Stimulated activated CD4-positive, alpha-beta T cell treated with anti-CD3 and anti-CD28 coated beads, TNF-alpha, amount 100 ng/mL, for 24 hours (primary cell): Measurements from ENCODE around the gene THAP8.

Experiments
- DNase-seq, 3 experiments: peaks; one replicate each; pipeline ENCODE4 v3.0.0-alpha.2; 2020; ENCODE audit warnings: low read depth in 3 of 3

THAP8 gene

GRCh38 chr19:36054119-36054732 lies at the start of gene THAP8:
Gene THAP8, minus strand, starts transcription at chr19:36054285. Its CDS starts 68 bp downstream, at chr19:36054217.
- peak; percentile 99 to 100 (median 100) for DNase-seq

GRCh38 chr19:36103040-36103626 lies 49.0 kb upstream of the THAP8 start:
- DNase-seq = no peak

- no peak for DNase-seq
These were observed 47.7 kb upstream of the THAP8 start for GRCh38 chr19:36101550-36102327.

- DNase-seq = no peak
These were observed 46.4 kb upstream of the THAP8 start for GRCh38 chr19:36100476-36100875.

GRCh38 chr19:36099166-36099785 lies 45.2 kb upstream of the THAP8 start:
- no peak for DNase-seq

GRCh38 chr19:36097036-36097435 lies 43.0 kb upstream of the THAP8 start:
- DNase-seq = no peak

- no peak for DNase-seq
These were observed 39.6 kb upstream of the THAP8 start for GRCh38 chr19:36093687-36094086.

- DNase-seq = peak in 1 of 3 experiments; percentile 37
These were observed 39.1 kb upstream of the THAP8 start for GRCh38 chr19:36093146-36093662.

- no peak for DNase-seq
These were observed 38.5 kb upstream of the THAP8 start for GRCh38 chr19:36092566-36092965.

GRCh38 chr19:36090910-36091695 lies 37.0 kb upstream of the THAP8 start:
- DNase-seq = no peak

- DNase-seq = no peak
These were observed 35.8 kb upstream of the THAP8 start for GRCh38 chr19:36089847-36090246.

GRCh38 chr19:36086326-36086725 lies 32.2 kb upstream of the THAP8 start:
- DNase-seq = no peak

GRCh38 chr19:36084231-36085009 lies 30.3 kb upstream of the THAP8 start:
- DNase-seq = no peak

- no peak for DNase-seq
These were observed 28.8 kb upstream of the THAP8 start for GRCh38 chr19:36082916-36083315.

- DNase-seq = no peak
These were observed 27.8 kb upstream of the THAP8 start for GRCh38 chr19:36081894-36082293.

- no peak for DNase-seq
These were observed 27.3 kb upstream of the THAP8 start for GRCh38 chr19:36081385-36081784.

- DNase-seq = no peak
These were observed 25.4 kb upstream of the THAP8 start for GRCh38 chr19:36079389-36079945.

GRCh38 chr19:36073121-36073876 lies 19.2 kb upstream of the THAP8 start:
- no peak for DNase-seq

GRCh38 chr19:36072081-36072480 lies 18.0 kb upstream of the THAP8 start:
- no peak for DNase-seq
